GM12891 (cell line): ENCODE results near the gene UPB1.

ENCODE experiments used
- PAX5 ChIP-seq: IDR thresholded peaks from 2 replicates; pipeline ENCODE4 v1.6.1; 2011; ENCODE audit warnings: low read length, moderate library complexity, mild to moderate bottlenecking; ENCODE audit not compliant: insufficient read depth, severe bottlenecking
- POLR2A ChIP-seq: IDR thresholded peaks from 2 replicates; pipeline ENCODE4 v1.6.1; 2011; ENCODE audit warnings: low read depth, low read length, control low read depth
- POLR2AphosphoS5 ChIP-seq: IDR thresholded peaks from 2 replicates; pipeline ENCODE4 v1.6.1; 2011; ENCODE audit warnings: low read depth, low read length, control low read depth
- POU2F2 ChIP-seq: IDR thresholded peaks from 2 replicates; pipeline ENCODE4 v1.6.1; 2011; ENCODE audit warnings: low read depth, mild to moderate bottlenecking, control low read depth, low read length, moderate library complexity
- SPI1 ChIP-seq: IDR thresholded peaks from 2 replicates; pipeline ENCODE4 v1.6.1; 2011; ENCODE audit warnings: low read depth, low read length, control low read depth
- TAF1 ChIP-seq: IDR thresholded peaks from 2 replicates; pipeline ENCODE4 v1.6.1; 2011; ENCODE audit warnings: low read depth, low read length, control low read depth

- TF ChIP-seq POLR2AphosphoS5, result no peak
- no peak for TF ChIP-seq POLR2A
- no peak for TF ChIP-seq SPI1
- TF ChIP-seq TAF1, result no peak
- TF ChIP-seq POU2F2, result no peak
- TF ChIP-seq PAX5, result no peak
Measured at GRCh38 chr22:24565077-24565476, 69.9 kb downstream of the UPB1 start.
